Gastrocnemius medialis (tissue), 4 donors: ENCODE data around the gene CD58.

Experiments used
- POLR2A ChIP-seq, 2 donors: fragments of 450-650 bp; IDR thresholded peaks; one replicate each; pipeline ENCODE4 v1.6.1; 2017; ENCODE audit warnings: antibody characterized with exemption in 2 of 2, mild to moderate bottlenecking in 2 of 2, moderate library complexity in 2 of 2
- TF ChIP-seq, protein P1 (sequence below), 5 experiments: fragments of 450-650 bp in 3 of 5; fragments of 200-600 bp in 2 of 5; sonication (generic) in 2 of 5; IDR thresholded peaks in 4 of 5; conservative IDR thresholded peaks in 1 of 5; 1 replicate in 4 of 5; 2 replicates in 1 of 5; pipeline ENCODE4 v1.5.1; 2016 to 2019; ENCODE audit warnings: antibody characterized with exemption in 5 of 5, mild to moderate bottlenecking in 3 of 5, moderate library complexity in 3 of 5

DNA sequence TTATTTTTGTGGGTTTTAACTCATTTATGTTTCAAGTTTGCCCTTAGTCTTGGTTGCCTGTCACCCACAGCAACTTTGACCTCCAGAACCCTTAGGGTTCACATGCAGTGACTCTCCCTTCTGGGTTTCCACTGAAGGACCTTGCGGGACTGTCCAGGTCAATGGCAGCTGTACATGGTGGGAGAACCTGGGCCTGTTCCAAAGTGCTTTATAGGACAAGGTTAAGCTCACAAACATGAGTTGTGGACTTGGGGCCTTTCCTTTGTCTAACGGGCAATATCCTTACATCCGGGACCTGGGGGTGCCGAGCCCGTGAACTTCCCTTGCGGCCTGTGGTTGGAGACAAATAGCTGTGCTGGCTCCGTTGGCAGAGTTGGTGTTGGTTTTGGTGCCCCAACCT is 77.8 kb downstream of the CD58 start:
- TF ChIP-seq, protein P1, sequence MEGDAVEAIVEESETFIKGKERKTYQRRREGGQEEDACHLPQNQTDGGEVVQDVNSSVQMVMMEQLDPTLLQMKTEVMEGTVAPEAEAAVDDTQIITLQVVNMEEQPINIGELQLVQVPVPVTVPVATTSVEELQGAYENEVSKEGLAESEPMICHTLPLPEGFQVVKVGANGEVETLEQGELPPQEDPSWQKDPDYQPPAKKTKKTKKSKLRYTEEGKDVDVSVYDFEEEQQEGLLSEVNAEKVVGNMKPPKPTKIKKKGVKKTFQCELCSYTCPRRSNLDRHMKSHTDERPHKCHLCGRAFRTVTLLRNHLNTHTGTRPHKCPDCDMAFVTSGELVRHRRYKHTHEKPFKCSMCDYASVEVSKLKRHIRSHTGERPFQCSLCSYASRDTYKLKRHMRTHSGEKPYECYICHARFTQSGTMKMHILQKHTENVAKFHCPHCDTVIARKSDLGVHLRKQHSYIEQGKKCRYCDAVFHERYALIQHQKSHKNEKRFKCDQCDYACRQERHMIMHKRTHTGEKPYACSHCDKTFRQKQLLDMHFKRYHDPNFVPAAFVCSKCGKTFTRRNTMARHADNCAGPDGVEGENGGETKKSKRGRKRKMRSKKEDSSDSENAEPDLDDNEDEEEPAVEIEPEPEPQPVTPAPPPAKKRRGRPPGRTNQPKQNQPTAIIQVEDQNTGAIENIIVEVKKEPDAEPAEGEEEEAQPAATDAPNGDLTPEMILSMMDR (IDR thresholded peaks at IDR 0.05 in 4 of 5, conservative IDR thresholded peaks at IDR 0.05 in 1 of 5) = no peak
- no peak for TF ChIP-seq POLR2A (IDR thresholded peaks at IDR 0.05)
